Lower lobe of right lung (tissue), 2 donors: ENCODE measurements around the gene FYN. TPM values are rescaled to one million over a fixed set of nuclear protein-coding genes. Genes with fewer than 3 reads are reported as not detected.

ENCODE experiments used
- ATAC-seq, 2 donors: fragments of 200-7000 bp; cut with Tn5 transposase; one replicate each; pipeline ENCODE4 v1.9.1; 2020 to 2022; ENCODE audit warnings: mild to moderate bottlenecking in 2 of 2, moderate library complexity in 2 of 2
- DNase-seq: peaks from one replicate; pipeline ENCODE4 v3.0.0-alpha.2; 2020
- H3K27ac ChIP-seq: fragments of 200-600 bp; one replicate; pipeline ENCODE4 v1.8.0; 2022
- H3K27me3 ChIP-seq: fragments of 200-600 bp; one replicate; pipeline ENCODE4 v1.8.0; 2022; ENCODE audit warnings: low read depth
- H3K36me3 ChIP-seq: fragments of 200-600 bp; one replicate; pipeline ENCODE4 v1.8.0; 2022; ENCODE audit warnings: mild to moderate bottlenecking
- H3K4me1 ChIP-seq: fragments of 200-600 bp; one replicate; pipeline ENCODE4 v1.8.0; 2022
- H3K4me3 ChIP-seq: fragments of 200-600 bp; one replicate; pipeline ENCODE4 v1.8.0; 2022; ENCODE audit warnings: mild to moderate bottlenecking
- H3K9me3 ChIP-seq: fragments of 200-600 bp; one replicate; pipeline ENCODE4 v1.8.0; 2022
- intact Hi-C: fragments of 100-400 bp; cut with DNase I; formaldehyde crosslinking; loops from one replicate; pipeline ENCODE4 v1.11.0; 2022
- total RNA-seq: library from RNA; stranded (reverse); fragmentation: NEBNext Ultra II Directional; extraction: Animal tissue kit (Norgen Biotek cat#: 25700); gene quantifications from one replicate; pipeline ENCODE4 v1.2.1, GENCODE V29; 2021
- TF ChIP-seq, protein P1 (sequence below): fragments of 200-600 bp; IDR thresholded peaks from one replicate; pipeline ENCODE4 v1.8.0; 2022; ENCODE audit warnings: antibody characterized with exemption, mild to moderate bottlenecking
- donor health status: DM: no; HTN: yes; CAD: no; lungs with severe emphysema.

The FYN gene
- total RNA-seq, 1 donor from 2014 or later: 99.2 TPM

DNA sequence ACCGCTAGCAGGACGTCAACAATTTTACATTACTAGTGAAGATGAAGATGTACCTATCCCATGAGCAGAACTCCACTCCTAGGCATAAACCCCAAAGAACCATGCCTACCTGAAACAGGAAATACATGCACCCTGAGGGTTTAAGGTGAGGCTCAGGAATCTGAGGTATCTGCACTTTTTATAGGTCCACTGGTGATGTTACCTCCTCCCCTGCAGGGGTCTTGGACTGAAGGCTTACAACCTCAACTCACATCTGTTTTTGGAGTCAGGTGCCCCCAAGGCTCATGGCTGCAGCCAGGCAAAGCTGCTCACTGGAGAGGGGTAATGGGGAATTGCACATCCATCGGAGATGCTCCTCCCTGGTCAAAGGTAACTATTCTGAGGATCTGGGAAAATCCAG is 135.1 kb downstream of the FYN start:
- no peak overlapping the region for H3K4me3 ChIP-seq
- DNase-seq (no peak), ATAC-seq (no peak)
- no peaks in the 10 kb centered on the region for H3K9me3 ChIP-seq
- no peaks in the 10 kb centered on the region for H3K27me3 ChIP-seq
- H3K27ac ChIP-seq: no peak overlapping the region
- H3K4me1 ChIP-seq: peaks cover 42% of the 10 kb centered on the region
- intact Hi-C loops: no loop called here
- TF ChIP-seq, protein P1, sequence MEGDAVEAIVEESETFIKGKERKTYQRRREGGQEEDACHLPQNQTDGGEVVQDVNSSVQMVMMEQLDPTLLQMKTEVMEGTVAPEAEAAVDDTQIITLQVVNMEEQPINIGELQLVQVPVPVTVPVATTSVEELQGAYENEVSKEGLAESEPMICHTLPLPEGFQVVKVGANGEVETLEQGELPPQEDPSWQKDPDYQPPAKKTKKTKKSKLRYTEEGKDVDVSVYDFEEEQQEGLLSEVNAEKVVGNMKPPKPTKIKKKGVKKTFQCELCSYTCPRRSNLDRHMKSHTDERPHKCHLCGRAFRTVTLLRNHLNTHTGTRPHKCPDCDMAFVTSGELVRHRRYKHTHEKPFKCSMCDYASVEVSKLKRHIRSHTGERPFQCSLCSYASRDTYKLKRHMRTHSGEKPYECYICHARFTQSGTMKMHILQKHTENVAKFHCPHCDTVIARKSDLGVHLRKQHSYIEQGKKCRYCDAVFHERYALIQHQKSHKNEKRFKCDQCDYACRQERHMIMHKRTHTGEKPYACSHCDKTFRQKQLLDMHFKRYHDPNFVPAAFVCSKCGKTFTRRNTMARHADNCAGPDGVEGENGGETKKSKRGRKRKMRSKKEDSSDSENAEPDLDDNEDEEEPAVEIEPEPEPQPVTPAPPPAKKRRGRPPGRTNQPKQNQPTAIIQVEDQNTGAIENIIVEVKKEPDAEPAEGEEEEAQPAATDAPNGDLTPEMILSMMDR: no peak
- no peaks in the 10 kb centered on the region for H3K36me3 ChIP-seq

- no peaks in the 10 kb centered on the region for H3K9me3 ChIP-seq
- no peak overlapping the region for H3K27ac ChIP-seq
Observed at GRCh38 chr6:111737065-111737521, 136.2 kb downstream of the FYN start.

DNA sequence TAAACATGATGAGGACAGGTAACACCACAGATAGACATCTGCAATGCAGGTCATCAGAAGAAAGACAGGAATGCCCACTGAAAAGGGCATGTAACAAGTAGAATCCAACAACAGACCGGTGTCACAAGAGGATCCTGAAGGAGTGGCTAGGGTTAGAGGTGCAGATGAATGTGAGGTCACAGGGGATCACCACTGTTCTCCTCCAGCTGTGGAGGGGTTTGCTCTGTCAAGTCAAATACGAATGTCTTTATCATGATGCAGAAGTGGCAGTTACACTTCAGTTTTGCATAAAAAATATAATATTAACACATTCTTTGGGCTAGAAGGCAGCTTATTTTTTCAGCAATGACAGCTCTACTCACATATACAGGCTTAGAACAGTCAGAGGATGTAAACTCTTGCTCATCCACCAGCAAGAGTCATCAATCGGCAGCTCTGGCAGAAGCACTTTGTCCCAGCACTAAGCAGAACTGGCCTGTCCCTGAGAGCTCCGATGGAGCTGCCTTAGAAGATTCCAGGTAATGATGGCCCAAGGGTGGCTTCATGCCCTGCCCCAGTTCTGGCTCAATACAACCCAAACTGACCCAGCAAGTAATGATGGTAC is 137.1 kb downstream of the FYN start:
- TF ChIP-seq, protein P1: no peak
- DNase-seq (no peak), ATAC-seq (no peak)
- intact Hi-C loops: no loop called here
- H3K9me3 ChIP-seq: no peaks in the 10 kb centered on the region
- H3K4me3 ChIP-seq: no peak overlapping the region
- H3K36me3 ChIP-seq: no peaks in the 10 kb centered on the region
- no peaks in the 10 kb centered on the region for H3K27me3 ChIP-seq
- peaks cover 44% of the 10 kb centered on the region for H3K4me1 ChIP-seq
- no peak overlapping the region for H3K27ac ChIP-seq

More at GRCh38 chr6:111737065-111737521, 136.2 kb downstream of the FYN start:
- Histone ChIP-seq H3K4me1 (peaks cover 37% of the 10 kb centered on the region), H3K4me3 (no peak overlapping the region), H3K36me3 (no peaks in the 10 kb centered on the region), H3K27me3 (no peaks in the 10 kb centered on the region)
- intact Hi-C loops: no loop called here
- ATAC-seq (no peak), DNase-seq (no peak)
- TF ChIP-seq, protein P1: no peak

DNA sequence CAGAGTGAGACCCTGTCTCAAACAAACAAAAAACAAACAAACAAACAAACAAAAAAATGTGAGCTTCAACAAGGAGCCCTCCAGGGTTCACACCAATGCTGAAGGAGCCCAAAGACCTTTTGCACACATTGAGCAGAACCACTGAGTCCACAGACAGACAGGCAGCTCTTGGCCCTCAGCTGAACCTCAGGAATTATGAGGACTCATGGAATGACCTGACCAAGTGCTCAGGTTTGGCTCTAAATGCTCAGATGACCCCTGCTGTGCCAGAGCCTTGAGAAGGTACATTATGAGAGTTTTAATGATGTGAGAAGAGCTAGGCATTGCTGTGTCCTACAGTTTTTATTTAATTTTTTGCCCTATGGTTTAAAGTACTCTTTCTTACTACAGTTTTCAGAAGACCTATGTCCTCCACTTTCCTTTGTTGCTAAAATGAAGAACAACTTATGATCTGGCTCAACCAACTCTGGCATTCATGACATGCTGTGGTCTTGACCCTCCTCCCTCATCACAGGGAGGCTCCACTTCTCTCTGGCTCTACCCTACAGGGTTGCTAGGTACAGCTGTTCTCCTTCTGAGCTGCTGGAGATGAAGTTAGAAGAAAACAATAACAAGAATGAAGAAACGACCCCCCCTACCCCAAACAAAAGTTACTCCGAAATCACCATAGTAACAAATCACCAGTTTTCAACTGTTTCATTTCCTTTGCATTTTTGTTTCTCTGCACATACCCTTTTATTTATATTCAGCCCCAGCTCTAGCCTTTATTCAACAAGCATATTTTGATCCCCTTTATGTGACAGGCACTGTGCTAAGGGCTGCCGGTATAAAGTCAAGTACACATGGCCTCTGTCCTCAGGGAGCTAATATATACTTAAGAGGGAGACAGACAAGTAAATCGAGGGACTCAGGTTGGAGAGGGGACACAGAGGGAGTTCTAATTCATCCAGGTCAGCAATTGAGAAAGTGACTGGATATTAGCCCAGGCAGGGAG is 138.9 kb downstream of the FYN start:
- TF ChIP-seq, protein P1: no peak
- no peaks in the 10 kb centered on the region for H3K27me3 ChIP-seq
- H3K4me3 ChIP-seq: no peak overlapping the region
- no peak overlapping the region for H3K27ac ChIP-seq
- DNase-seq (no peak), ATAC-seq (no peak)
- intact Hi-C loops: no loop called here
- H3K36me3 ChIP-seq: no peaks in the 10 kb centered on the region
- no peaks in the 10 kb centered on the region for H3K9me3 ChIP-seq
- peaks cover 52% of the 10 kb centered on the region for H3K4me1 ChIP-seq

DNA sequence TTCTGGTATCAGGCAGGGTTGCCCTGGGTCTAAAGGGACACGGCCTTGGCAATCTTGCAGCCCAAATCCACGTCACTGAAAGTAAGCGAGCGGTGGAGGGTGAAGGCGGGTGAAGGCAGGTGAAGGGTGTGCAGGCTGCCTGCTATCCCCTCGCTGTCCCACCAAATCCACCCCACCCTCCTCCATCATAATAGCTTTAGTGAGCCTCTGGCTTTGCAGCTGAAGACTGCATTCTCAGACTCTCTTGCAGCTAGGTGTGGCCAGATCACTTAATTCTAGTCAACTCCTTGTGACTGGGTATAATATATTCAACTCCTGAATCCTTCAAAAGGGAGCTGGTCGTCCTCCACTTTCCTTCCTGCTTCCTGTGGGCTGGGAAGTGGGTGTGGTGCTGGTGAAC is 140.9 kb downstream of the FYN start:
- intact Hi-C loops: no loop called here
- Histone ChIP-seq H3K36me3 (no peaks in the 10 kb centered on the region), H3K9me3 (no peaks in the 10 kb centered on the region), H3K27me3 (no peaks in the 10 kb centered on the region), H3K4me3 (no peak overlapping the region), H3K27ac (no peak overlapping the region), H3K4me1 (peaks cover 32% of the 10 kb centered on the region)
- TF ChIP-seq, protein P1: no peak
- ATAC-seq: no peak
- DNase-seq: no peak
